ENCODE measurements around the gene HDLBP.
"Not testable (repeated sequence)": the region's sequence is repeated elsewhere in the genome, so short reads cannot be mapped to it uniquely, and the experiment has no call there.

HDLBP gene

GRCh38 chr2:241339839-241340630, 24.6 kb upstream of the HDLBP start:
- DNase-seq (ENCODE audit: low read depth): no peak

GRCh38 chr2:241334813-241335212, 19.3 kb upstream of the HDLBP start:
- no peak for DNase-seq (ENCODE audit: low read depth)

GRCh38 chr2:241330616-241330981, 15.1 kb upstream of the HDLBP start:
- DNase-seq (ENCODE audit: low read depth): no peak

GRCh38 chr2:241329669-241330615, 14.5 kb upstream of the HDLBP start:
- no peak for DNase-seq (ENCODE audit: low read depth)

- DNase-seq (ENCODE audit: low read depth): no peak
These were observed 9.8 kb upstream of the HDLBP start for GRCh38 chr2:241325257-241325656.

- DNase-seq (ENCODE audit: low read depth): no peak
These were observed 9.3 kb upstream of the HDLBP start for GRCh38 chr2:241324775-241325174.

DNA sequence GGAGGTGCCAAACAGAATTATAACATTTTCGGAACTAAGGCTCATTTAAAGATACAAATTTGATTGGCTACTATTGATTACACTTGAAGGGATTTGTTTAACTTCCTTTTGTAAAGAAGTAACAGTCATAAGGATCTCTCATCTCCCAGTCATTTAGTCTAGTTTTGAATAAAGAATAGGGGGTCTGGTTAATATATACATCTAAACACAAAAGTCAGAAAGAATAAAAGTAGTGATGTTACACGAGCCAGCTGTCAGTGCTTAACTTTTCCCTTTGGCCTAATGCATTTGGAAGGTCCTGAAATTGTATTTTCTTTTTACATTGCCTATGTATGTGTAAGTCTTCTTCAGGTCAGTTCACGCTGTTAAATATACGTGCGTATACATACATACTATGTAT, 8.3 kb upstream of the HDLBP start:
- DNase-seq (ENCODE audit: low read depth): no peak

DNA sequence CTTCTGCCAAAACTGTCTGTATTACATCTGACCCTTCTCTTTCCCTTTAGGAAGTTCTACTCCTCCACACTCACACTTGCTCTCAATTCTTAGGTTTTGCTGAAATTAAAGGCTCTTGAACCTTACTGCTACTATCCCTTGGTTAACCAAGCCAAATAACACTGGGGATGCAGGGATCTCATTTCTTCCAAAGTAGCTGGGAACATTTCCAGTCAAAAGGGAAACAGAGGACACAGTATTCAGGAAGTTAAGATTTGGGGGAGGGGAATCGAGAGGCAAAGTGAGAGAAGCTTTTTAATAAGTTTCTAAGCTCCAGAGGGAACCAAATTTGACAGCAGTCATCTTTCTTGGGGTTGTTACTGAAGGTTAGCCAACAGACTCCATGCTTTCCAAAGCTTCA, 6.4 kb upstream of the HDLBP start:
- no peak for DNase-seq (ENCODE audit: low read depth)

DNA sequence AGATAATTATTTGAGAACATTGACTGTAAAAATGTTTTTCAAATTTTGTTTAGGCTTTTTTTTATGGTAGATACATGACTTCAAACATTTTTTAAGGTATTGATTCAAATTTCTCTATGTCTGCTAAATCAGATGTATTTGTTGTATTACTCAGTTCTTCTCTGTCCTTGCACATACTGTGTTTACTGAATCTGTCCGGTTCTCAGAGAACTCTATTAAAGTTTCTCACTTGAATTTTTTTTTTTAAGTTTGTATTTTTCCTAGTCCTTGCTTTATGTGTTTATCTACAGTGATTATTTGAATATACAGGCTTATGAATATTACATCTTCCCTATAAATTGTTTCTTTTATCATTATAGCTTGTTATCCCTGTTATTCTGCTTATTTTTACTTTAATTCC, 5.6 kb upstream of the HDLBP start:
- no peak for DNase-seq (ENCODE audit: low read depth)

GRCh38 chr2:241320394-241320793, 4.9 kb upstream of the HDLBP start:
- DNase-seq (ENCODE audit: low read depth): no peak

- not testable (repeated sequence) for DNase-seq (ENCODE audit: low read depth)
These were observed 3.4 kb upstream of the HDLBP start for GRCh38 chr2:241318830-241319229.

DNA sequence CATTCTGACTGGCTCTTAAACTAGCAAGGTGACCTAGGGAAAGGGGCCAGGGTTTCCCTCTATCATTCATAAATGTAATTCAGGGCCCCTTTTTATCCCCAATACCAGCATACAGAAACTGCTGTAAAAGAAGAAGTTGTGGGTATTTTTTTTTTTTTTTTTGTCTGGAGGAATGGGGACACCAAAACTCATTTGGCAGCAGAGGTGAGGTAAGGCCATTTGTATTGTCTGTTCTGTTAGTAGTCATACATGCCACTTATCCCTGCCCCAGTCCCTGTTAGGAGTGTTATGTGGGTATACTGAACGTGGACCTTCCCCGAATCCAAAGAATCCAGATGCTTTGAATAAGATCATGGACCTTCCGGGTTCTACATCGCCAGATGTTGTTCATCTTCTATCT, 1.9 kb upstream of the HDLBP start:
- DNase-seq (ENCODE audit: low read depth): no peak

GRCh38 chr2:241316825-241317224, 1.4 kb upstream of the HDLBP start:
- no peak for DNase-seq (ENCODE audit: low read depth)

DNA sequence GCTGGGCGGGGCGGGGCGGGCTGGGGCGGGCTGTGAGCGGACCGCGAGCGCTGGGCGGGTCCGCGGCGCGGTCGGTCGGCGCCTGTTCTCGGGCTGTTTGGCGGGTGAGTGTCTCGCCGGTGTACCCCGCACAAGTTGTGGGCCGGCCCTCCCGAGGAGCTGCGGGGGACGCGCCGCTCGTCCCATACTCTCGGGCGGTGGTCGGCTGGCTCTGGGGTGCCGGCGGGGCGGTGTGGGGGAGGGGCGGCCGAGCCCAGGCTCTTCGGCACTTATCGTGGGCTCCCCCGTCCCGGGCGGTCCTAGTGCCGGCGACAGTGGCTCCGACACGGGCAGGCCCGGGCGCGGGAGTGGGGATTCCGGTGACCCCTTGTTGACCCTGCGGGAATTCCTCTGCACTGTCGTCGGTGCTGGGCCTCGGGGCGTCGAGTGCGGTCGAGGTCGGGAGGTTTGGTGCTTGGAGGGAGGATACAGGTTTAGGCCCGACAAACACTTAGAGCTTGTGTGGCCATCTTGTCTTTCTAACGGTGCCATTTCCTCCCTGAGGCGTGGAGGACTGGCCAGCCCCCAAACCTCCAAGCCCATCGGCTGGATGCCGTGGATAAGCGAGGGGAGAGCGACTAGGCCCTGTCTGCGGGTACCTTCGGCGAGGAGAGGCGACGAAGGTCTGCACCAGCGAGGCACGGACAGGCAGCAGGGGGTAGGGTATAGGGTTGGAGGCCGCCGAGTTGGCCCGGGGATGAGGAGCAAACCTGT, 583 bp upstream of the HDLBP start, which contains the start of gene SEPTIN2:
Gene SEPTIN2, plus strand, starts transcription at position 47 of the 753 bp plus-strand sequence. CDS start 8,308 bp downstream, outside the sequence.
- no peak for DNase-seq (ENCODE audit: low read depth)

- no peak for DNase-seq (ENCODE audit: low read depth)
These were observed 1.0 kb downstream of the HDLBP start for GRCh38 chr2:241314226-241315092.

- no peak for DNase-seq (ENCODE audit: low read depth)
These were observed 1.9 kb downstream of the HDLBP start for GRCh38 chr2:241313543-241314095.

DNA sequence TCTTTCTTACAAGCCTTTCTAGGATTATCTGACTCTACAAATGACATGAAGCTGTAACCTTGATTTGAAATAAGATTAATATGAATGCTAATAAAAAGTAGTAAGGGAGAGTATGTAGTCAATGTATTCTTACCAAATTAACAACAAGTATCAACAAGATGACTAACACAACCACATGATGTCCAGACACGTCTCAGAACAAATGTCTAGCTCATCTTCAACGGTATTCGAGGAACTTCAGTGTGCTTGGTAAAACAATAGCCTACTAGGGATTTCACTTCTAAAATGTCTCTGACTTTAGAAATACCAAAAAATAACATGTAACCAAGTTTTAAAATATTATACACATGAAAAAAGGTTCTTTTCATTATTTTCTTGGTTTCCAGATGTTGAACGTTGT, 3.4 kb downstream of the HDLBP start:
- no peak for DNase-seq (ENCODE audit: low read depth)

GRCh38 chr2:241310917-241311566, 4.4 kb downstream of the HDLBP start:
- no peak for DNase-seq (ENCODE audit: low read depth)

GRCh38 chr2:241309684-241310117, 5.8 kb downstream of the HDLBP start:
- DNase-seq (ENCODE audit: low read depth): peak; percentile 52

DNA sequence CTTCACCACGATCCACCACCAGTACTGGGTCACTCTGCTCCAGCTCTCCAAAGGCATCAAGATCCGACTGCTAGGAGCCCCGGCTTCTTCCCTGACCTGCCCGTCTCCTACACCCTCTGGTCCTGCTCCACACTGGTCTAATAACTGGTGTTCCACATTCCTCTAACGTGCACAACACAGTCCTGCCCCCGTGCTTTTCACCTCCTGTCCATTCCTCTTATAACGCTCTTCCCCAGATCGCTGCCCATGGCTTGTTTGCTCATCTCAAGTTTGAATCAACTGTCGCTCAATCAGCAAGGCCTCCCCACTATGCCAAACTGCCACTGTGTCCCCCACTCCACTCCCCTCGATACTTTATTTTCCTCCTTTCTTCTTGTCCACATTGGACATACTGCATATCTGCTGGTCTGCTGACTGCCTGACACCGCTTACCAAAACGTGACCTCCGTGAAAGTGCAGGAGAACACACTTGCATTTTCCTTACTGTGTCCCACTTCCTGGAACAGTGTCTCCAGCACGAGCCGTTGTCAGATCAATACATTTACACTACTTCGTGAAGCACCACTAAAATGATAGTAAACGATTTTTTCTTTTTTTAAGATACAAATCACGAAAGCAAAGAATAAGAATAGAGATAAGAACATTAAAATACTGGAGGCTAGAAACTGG, 6.5 kb downstream of the HDLBP start:
- DNase-seq (ENCODE audit: low read depth): no peak
